Astrocyte of the spinal cord (primary cell): Measurements from ENCODE around the gene CAP2.

Experiments
- DNase-seq: peaks from one replicate; pipeline ENCODE4 v3.0.0; 2011; ENCODE audit warnings: low read depth, low spot score
- H3K4me3 ChIP-seq: 2 replicates; pipeline ENCODE4 v1.5.1; 2011; ENCODE audit warnings: low read depth, mild to moderate bottlenecking, low read length, moderate library complexity
- in situ Hi-C: cut with HindIII; loops from 2 replicates; pipeline ENCODE4 v1.10.0; 2017; ENCODE audit warnings: low sequenced_read_pairs
- TF ChIP-seq, protein P1 (sequence below): IDR thresholded peaks from 2 replicates; pipeline ENCODE4 v1.5.1; 2012; ENCODE audit warnings: low read depth, mild to moderate bottlenecking, low read length, inconsistent platforms

The CAP2 gene

DNA sequence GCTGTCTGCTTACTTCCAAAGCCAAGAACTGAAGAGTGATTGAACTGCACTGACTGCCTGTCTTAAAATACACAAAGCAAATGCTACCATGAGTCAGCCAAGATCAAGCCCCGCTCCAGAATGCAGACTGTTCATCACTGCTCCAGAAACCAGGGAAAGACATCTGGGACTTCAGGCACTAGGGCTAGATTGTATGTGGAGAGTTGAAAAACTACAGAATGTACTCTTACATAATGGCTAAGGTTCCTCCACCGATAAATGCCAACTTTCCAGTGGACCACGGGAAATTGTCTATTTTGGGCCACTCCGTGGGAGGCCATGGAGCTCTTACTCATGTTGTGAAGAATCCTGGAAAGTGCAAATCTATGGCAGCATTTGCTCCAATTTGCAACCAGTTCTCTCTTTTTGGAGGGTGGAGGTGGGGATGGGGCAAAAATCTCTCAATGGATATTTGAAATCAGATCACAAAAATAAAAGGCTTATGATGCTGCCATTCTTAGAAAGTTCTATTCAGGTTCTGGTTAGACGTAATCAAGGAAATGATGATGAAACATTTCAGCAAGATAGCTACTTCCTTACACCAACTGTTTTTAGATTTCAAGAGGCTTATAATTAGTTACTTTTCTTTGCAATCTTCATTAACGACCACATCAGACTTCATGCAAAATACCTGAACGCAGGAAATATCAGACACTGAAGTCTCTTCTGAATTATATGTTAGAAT, 11.8 kb upstream of the CAP2 start:
- in situ Hi-C loops = no loop called here
- H3K4me3 ChIP-seq = no peak overlapping the region
- DNase-seq = peak; percentile 71
- TF ChIP-seq, protein P1, sequence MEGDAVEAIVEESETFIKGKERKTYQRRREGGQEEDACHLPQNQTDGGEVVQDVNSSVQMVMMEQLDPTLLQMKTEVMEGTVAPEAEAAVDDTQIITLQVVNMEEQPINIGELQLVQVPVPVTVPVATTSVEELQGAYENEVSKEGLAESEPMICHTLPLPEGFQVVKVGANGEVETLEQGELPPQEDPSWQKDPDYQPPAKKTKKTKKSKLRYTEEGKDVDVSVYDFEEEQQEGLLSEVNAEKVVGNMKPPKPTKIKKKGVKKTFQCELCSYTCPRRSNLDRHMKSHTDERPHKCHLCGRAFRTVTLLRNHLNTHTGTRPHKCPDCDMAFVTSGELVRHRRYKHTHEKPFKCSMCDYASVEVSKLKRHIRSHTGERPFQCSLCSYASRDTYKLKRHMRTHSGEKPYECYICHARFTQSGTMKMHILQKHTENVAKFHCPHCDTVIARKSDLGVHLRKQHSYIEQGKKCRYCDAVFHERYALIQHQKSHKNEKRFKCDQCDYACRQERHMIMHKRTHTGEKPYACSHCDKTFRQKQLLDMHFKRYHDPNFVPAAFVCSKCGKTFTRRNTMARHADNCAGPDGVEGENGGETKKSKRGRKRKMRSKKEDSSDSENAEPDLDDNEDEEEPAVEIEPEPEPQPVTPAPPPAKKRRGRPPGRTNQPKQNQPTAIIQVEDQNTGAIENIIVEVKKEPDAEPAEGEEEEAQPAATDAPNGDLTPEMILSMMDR = no peak

DNA sequence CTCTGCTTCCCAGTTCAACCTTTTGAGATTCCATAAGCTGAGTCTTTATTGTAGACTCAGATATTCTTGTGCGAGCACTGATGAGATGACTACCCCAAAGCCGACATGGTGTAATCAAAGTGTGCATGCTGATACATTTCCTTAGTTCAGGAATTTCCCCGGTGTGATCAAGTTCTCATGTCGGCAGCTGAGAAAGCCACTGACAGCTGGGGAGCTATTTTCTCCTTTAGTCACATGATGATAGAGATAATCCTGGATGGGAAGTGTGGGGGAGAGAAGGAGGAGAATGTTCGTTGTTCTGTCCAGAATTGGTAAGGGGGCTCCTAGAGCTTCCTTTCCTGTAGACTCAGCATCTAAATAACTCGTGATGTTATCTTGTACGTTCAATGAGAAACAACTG, 7.7 kb upstream of the CAP2 start:
- no peak for DNase-seq
- in situ Hi-C loops = no loop called here
- TF ChIP-seq, protein P1 = no peak
- H3K4me3 ChIP-seq = no peak overlapping the region

DNA sequence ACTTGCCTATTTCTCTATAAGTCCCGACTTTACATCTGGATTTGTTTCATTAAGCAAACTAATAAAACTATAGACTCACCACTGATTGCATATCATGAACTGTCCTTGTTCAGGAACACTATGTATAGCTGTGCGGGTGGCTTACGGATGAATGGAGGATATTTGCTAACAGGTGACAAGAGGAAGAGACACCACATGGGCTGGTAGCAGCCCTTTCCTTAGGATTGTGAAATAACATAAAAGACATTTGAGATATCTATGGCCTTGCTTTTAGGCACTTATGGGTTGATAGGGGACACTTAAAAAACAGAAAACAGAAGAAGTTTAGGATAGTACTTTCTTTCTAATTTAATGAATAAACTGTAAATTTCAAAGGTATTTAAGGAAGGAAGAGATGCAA, 5.0 kb upstream of the CAP2 start:
- TF ChIP-seq, protein P1 = no peak

DNA sequence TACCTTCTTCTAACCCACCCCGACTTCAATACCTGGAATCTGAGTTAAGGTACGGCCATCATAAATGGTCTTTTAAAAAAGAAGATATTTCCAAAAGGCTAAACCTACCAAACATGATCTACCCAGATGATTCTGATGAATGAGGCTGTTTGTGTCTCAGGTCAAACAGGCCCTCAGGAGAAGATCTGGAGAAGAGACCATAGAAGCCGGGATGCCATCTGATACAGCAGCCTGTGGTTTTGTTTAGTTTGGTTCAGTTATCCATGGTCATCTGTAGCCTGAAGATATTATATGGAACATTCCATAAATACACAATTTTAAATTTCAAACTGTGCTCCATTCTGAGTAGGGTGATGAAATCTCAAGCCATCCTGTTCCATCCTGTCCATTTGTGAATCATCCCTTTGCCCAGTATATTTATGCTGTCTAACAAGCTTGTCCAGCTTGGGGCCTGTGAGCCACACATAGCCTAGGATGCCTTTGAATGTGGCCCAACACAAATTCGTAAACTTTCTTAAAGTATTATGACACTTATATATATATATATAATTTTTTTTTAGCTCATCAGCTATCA, 4.0 kb upstream of the CAP2 start:
- DNase-seq = peak; percentile 19
- TF ChIP-seq, protein P1 = no peak
- in situ Hi-C loops = no loop called here
- H3K4me3 ChIP-seq = no peak overlapping the region

More for the DNA sequence above, 5.0 kb upstream of the CAP2 start:
- no peak for DNase-seq
- in situ Hi-C loops = no loop called here
- no peak overlapping the region for H3K4me3 ChIP-seq

DNA sequence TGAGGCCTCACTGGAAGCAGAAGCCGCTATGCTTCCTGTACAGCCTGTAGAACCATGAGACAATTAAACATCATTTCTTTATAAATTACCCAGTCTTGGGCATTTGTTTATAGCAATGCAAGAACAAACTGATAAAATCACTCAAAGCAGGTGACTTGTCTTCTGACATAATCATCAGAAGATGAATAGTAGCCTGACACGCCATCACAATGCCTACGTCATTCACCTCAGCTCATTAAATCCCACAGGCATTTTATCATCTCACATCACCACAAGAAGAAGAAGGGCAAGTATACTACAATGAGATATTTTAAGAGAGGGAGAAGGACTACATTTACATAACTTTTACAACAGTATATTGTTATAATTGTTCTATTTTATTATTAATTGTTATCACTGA, 3.1 kb upstream of the CAP2 start:
- TF ChIP-seq, protein P1 = no peak
- no peak for DNase-seq
- in situ Hi-C loops = no loop called here
- H3K4me3 ChIP-seq = no peak overlapping the region

DNA sequence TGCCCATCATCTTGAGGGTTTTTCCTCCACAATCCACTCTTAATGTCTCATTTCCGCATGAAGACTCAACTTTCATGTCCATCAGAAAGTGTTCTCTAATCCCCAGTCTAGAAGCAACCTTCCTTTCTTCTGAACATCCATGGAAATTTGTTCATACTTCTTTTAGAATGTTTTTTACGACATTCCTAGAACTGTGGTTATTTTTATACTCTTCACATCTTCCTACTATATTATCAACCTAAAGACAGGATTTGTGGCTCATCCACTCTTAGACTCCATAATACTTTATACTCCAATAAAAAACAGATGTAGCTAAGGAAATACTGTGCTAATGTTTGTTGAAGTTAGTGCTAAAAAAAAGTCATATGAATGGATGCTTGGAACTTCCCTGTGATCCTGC, 1.4 kb upstream of the CAP2 start:
- in situ Hi-C loops = no loop called here
- no peak for DNase-seq
- TF ChIP-seq, protein P1 = no peak
- no peak overlapping the region for H3K4me3 ChIP-seq
